Stomach (tissue), 4 donors: ENCODE results near the gene IL18BP.

Experiments
- CTCF ChIP-seq, 7 experiments: fragments of 450-650 bp in 4 of 7; fragments of 200-600 bp in 3 of 7; sonication (generic) in 3 of 7; IDR thresholded peaks; one replicate each; pipeline ENCODE4 v1.5.1; 2016 to 2019; ENCODE audit warnings: antibody characterized with exemption in 7 of 7, control low read depth in 2 of 7, mild to moderate bottlenecking in 1 of 7
- POLR2A ChIP-seq, 4 donors: fragments of 450-650 bp; IDR thresholded peaks; one replicate each; pipeline ENCODE4 v1.6.1; 2016; ENCODE audit warnings: antibody characterized with exemption in 4 of 4, control low read depth in 2 of 4, mild to moderate bottlenecking in 1 of 4, moderate library complexity in 1 of 4

GRCh38 chr11:72003776-72004171, 5.1 kb downstream of the IL18BP start:
- TF ChIP-seq CTCF (IDR thresholded peaks at IDR 0.05) (no peak), POLR2A (IDR thresholded peaks at IDR 0.05) (no peak)
